ENCODE data around the gene KRTAP4-8.

DNA sequence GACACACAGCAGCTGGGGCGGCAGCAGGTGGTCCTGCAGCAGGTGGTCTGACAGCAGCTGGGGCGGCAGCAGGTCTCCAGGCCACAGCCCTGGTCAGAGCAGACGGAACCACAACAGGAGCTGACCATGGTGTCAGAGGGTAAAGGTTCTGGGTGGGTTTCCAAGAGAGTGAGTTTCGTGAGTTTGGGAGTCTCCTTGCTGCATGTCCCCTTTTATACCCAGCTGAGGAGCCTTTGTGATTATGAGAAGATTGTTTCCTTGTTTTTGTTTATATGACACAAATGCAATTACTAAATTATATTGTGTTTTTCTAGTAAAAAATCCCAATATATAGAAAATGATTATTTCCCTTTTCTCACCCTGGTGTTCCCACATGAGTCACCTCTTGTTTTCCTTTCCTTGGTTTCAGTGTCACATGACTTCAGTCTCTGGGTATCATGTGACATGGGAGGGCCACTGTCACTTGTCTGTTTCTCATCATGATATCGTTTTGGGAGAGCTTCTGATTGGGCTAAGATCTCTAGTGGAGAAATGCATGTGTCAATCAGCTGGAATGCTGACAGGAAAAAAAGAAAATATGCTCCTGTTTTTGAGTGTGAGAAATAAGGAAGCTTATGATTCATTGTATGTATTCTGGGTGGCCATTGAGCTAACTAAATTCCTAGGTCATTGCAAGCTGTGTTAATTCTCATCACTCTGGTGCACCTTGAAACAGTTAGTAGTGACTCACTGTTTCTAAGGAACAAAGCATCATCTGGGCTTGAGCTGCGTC, 42.6 kb upstream of the KRTAP4-8 start, which contains the start of gene KRTAP4-6:
- TF ChIP-seq, protein P1, sequence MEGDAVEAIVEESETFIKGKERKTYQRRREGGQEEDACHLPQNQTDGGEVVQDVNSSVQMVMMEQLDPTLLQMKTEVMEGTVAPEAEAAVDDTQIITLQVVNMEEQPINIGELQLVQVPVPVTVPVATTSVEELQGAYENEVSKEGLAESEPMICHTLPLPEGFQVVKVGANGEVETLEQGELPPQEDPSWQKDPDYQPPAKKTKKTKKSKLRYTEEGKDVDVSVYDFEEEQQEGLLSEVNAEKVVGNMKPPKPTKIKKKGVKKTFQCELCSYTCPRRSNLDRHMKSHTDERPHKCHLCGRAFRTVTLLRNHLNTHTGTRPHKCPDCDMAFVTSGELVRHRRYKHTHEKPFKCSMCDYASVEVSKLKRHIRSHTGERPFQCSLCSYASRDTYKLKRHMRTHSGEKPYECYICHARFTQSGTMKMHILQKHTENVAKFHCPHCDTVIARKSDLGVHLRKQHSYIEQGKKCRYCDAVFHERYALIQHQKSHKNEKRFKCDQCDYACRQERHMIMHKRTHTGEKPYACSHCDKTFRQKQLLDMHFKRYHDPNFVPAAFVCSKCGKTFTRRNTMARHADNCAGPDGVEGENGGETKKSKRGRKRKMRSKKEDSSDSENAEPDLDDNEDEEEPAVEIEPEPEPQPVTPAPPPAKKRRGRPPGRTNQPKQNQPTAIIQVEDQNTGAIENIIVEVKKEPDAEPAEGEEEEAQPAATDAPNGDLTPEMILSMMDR (IDR thresholded peaks at IDR 0.05) = no peak
- TF ChIP-seq EP300 (IDR thresholded peaks at IDR 0.05) (no peak), POLR2A (IDR thresholded peaks at IDR 0.05) (no peak)
